Astrocyte of the cerebellum (primary cell): ENCODE data around the gene GPR158.

ENCODE experiments used
- DNase-seq: peaks from one replicate; pipeline ENCODE4 v3.0.0-alpha.2; 2011; ENCODE audit warnings: low read depth
- H3K4me3 ChIP-seq: 2 replicates; pipeline ENCODE4 v1.5.1; 2011; ENCODE audit warnings: mild to moderate bottlenecking, low read depth, low read length, moderate library complexity
- CTCF ChIP-seq: IDR thresholded peaks from 2 replicates; pipeline ENCODE4 v1.5.1; 2012; ENCODE audit warnings: low read length, low read depth, moderate library complexity, mild to moderate bottlenecking; ENCODE audit errors: missing control alignments
- in situ Hi-C: cut with HindIII; loops from 2 replicates; pipeline ENCODE4 v1.10.0; 2017; ENCODE audit warnings: low sequenced_read_pairs

The GPR158 gene

GRCh38 chr10:25393621-25394020 is 218.8 kb downstream of the GPR158 start:
- TF ChIP-seq CTCF: no peak
- in situ Hi-C loops: no loop called here
- H3K4me3 ChIP-seq: no peak overlapping the region
- DNase-seq: no peak

- TF ChIP-seq CTCF: no peak
Measured at GRCh38 chr10:25398680-25399079, 223.9 kb downstream of the GPR158 start.

GRCh38 chr10:25405871-25406270 is 231.1 kb downstream of the GPR158 start:
- in situ Hi-C loops: no loop called here
- TF ChIP-seq CTCF: no peak
- no peak for DNase-seq
- H3K4me3 ChIP-seq: no peak overlapping the region

More at GRCh38 chr10:25398680-25399079, 223.9 kb downstream of the GPR158 start:
- no peak for DNase-seq
- in situ Hi-C loops: no loop called here
- no peak overlapping the region for H3K4me3 ChIP-seq

GRCh38 chr10:25417611-25418010 is 242.8 kb downstream of the GPR158 start:
- H3K4me3 ChIP-seq: no peak overlapping the region
- in situ Hi-C loops: no loop called here
- DNase-seq: no peak
- no peak for TF ChIP-seq CTCF

GRCh38 chr10:25425776-25426175 is 251.0 kb downstream of the GPR158 start:
- in situ Hi-C loops: no loop called here
- no peak for DNase-seq
- no peak overlapping the region for H3K4me3 ChIP-seq
- no peak for TF ChIP-seq CTCF

GRCh38 chr10:25436431-25436830 is 261.6 kb downstream of the GPR158 start:
- DNase-seq: no peak
- no peak overlapping the region for H3K4me3 ChIP-seq
- in situ Hi-C loops: no loop called here
- TF ChIP-seq CTCF: no peak

- DNase-seq: no peak
- in situ Hi-C loops: no loop called here
- H3K4me3 ChIP-seq: no peak overlapping the region
- no peak for TF ChIP-seq CTCF
Measured at GRCh38 chr10:25441270-25441669, 266.5 kb downstream of the GPR158 start.
